HepG2 (cell line): ENCODE data around the gene USP10. TPM values are rescaled to one million over a fixed set of nuclear protein-coding genes. Genes with fewer than 3 reads are reported as not detected.

Source experiments
- ATAC-seq: fragments of 200-7000 bp; cut with Tn5 transposase; 3 replicates; pipeline ENCODE4 v1.9.1; 2020; ENCODE audit warnings: mild to moderate bottlenecking, moderate library complexity
- BruUV-seq: library from RNA; stranded (reverse); fragments of 400-500 nt; replicated peaks from 2 replicates; lab custom pipeline; 2021; lab: Mats Ljungman, UMichigan
- CTCF ChIA-PET: fragments of 300-600 bp; formaldehyde crosslinking; extraction: SDS; loops from one replicate; lab custom pipeline; 2021; ENCODE audit warnings: low total read pairs, inconsistent platforms, low intra/inter-chr PET ratio; lab: Yijun Ruan, JAX
- POLR2A ChIA-PET: fragments of 350-600 bp; sonication (Branson Sonifier 250); formaldehyde crosslinking; loops from one replicate; lab custom pipeline; 2020; ENCODE audit warnings: antibody characterized with exemption, inconsistent platforms; lab: Yijun Ruan, JAX
- DNase-seq: peaks from one replicate; pipeline ENCODE4 v3.0.0-alpha.2; 2015; ENCODE audit warnings: low spot score
- FAIRE-seq: peaks from 3 replicates; lab custom pipeline; 2011; peaks lifted over from hg19 to GRCh38; lab: Jason Lieb, UNC
- H2AFZ ChIP-seq: one replicate; pipeline ENCODE4 v1.6.1; 2011; ENCODE audit warnings: low read length, inconsistent platforms
- H3K27ac ChIP-seq: fragments of 300-600 bp; 3 replicates; pipeline ENCODE4 v1.8.0; 2011; ENCODE audit warnings: mixed run types, mild to moderate bottlenecking, mixed read lengths, low read length, inconsistent platforms; ENCODE audit not compliant: insufficient read depth; ENCODE audit errors: extremely low read length
- H3K27me3 ChIP-seq, 2 experiments: fragments of 200-600 bp in 1 of 2; 2 replicates in 1 of 2; 3 replicates in 1 of 2; pipeline versions ENCODE4 v1.6.0 to v1.8.0; 2011; ENCODE audit warnings: low read length in 2 of 2, mild to moderate bottlenecking in 2 of 2, moderate library complexity in 2 of 2, inconsistent platforms in 1 of 2; ENCODE audit not compliant: insufficient read depth in 2 of 2, control insufficient read depth in 1 of 2
- H3K36me3 ChIP-seq, 2 experiments: fragments of 200-600 bp in 1 of 2; replicated peaks in 1 of 2; 2 replicates in 1 of 2; 3 replicates in 1 of 2; pipeline versions ENCODE4 v1.5.1 to v1.8.0; 2011; ENCODE audit warnings: low read length in 2 of 2, inconsistent platforms in 1 of 2; ENCODE audit not compliant: insufficient read depth in 2 of 2, control insufficient read depth in 1 of 2
- H3K4me1 ChIP-seq: 2 replicates; pipeline ENCODE4 v1.5.1; 2012; ENCODE audit warnings: low read length, inconsistent platforms; ENCODE audit not compliant: insufficient read depth
- H3K4me2 ChIP-seq: 2 replicates; pipeline ENCODE4 v1.6.0; 2011; ENCODE audit warnings: low read depth, low read length, inconsistent platforms
- H3K4me3 ChIP-seq, 3 experiments: fragments of 200-600 bp in 1 of 3; sonication (generic), shearing (Covaris generic) in 1 of 3; replicated peaks in 1 of 3; 2 replicates each; pipeline ENCODE4 v1.5.1; 2011 to 2016; ENCODE audit warnings: low read length in 3 of 3, inconsistent platforms in 2 of 3, low read depth in 2 of 3, mild to moderate bottlenecking in 2 of 3, control low read depth in 1 of 3, mixed read lengths in 1 of 3; ENCODE audit not compliant: insufficient read depth in 1 of 3
- H3K79me2 ChIP-seq: one replicate; pipeline ENCODE4 v1.6.1; 2011; ENCODE audit warnings: low read length, inconsistent platforms; ENCODE audit not compliant: insufficient read depth
- H3K9ac ChIP-seq: 2 replicates; pipeline ENCODE4 v1.6.0; 2011; ENCODE audit warnings: mild to moderate bottlenecking, low read depth, low read length, inconsistent platforms; ENCODE audit not compliant: insufficient read depth
- H3K9me3 ChIP-seq: 2 replicates; pipeline ENCODE4 v1.5.1; 2012; ENCODE audit warnings: mild to moderate bottlenecking, low read length
- H4K20me1 ChIP-seq: 2 replicates; pipeline ENCODE4 v1.6.0; 2011; ENCODE audit warnings: inconsistent platforms, mild to moderate bottlenecking, low read length, moderate library complexity; ENCODE audit not compliant: insufficient read depth
- CEBPB ChIP-seq: IDR thresholded peaks from 2 replicates; pipeline ENCODE4 v1.6.1; 2011; ENCODE audit warnings: low read depth, low read length, improper control_type of control experiment, borderline replicate concordance
- FOSL2 ChIP-seq: sonication (generic); formaldehyde crosslinking; IDR thresholded peaks from 2 replicates; pipeline ENCODE4 v1.4.0; 2020; ENCODE audit warnings: missing genetic modification reagents
- GATAD2A ChIP-seq: IDR thresholded peaks from 2 replicates; pipeline ENCODE4 v1.6.1; 2016
- KDM2A ChIP-seq: sonication (generic); formaldehyde crosslinking; IDR thresholded peaks from 2 replicates; pipeline ENCODE4 v1.4.0; 2020; ENCODE audit warnings: low read depth, missing genetic modification reagents, borderline replicate concordance
- MYC ChIP-seq: sonication (generic); formaldehyde crosslinking; IDR thresholded peaks from 2 replicates; pipeline ENCODE4 v1.9.0; 2021; ENCODE audit warnings: missing genetic modification reagents, borderline replicate concordance
- TBX3 ChIP-seq: fragments of 450-650 bp; IDR thresholded peaks from 2 replicates; pipeline ENCODE4 v1.6.1; 2017; ENCODE audit warnings: antibody characterized with exemption, mild to moderate bottlenecking, inconsistent platforms, borderline replicate concordance
- ZNF607 ChIP-seq: sonication (generic); formaldehyde crosslinking; IDR thresholded peaks from 2 replicates; pipeline ENCODE4 v1.5.1; 2020; ENCODE audit warnings: missing genetic modification reagents, mild to moderate bottlenecking, borderline replicate concordance
- ZNF737 ChIP-seq: sonication (generic); formaldehyde crosslinking; IDR thresholded peaks from 2 replicates; pipeline ENCODE4 v1.5.0; 2020; ENCODE audit warnings: missing genetic modification reagents, mild to moderate bottlenecking, borderline replicate concordance
- ZNF776 ChIP-seq: sonication (generic); formaldehyde crosslinking; IDR thresholded peaks from 2 replicates; pipeline ENCODE4 v1.4.0; 2020; ENCODE audit warnings: mild to moderate bottlenecking, missing genetic modification reagents
- WGBS: methylation state at CpG from one replicate; pipeline ENCODE4 v1.1.6; 2017; ENCODE audit warnings: low lambda C conversion rate; 5-methylcytosine and 5-hydroxymethylcytosine counted together
- in situ Hi-C: cut with HindIII; loops from 2 replicates; pipeline ENCODE4 v1.10.0; 2017; ENCODE audit warnings: low pct_unique_long_range_greater_than_20kb; ENCODE audit not compliant: extremely low pct_ligation_motif_present
- intact Hi-C: fragments of 100-400 bp; cut with micrococcal nuclease; formaldehyde crosslinking; loops from one replicate; pipeline ENCODE4 v1.10.0; 2022; ENCODE audit not compliant: unreplicated experiment
- polyA plus RNA-seq, 8 experiments: library from polyadenylated mRNA; depleted of rRNA in 3 of 8; stranded (reverse) in 7 of 8; unstranded in 1 of 8; fragments of >200 nt; fragmentation: Illumina TruSeq in 4 of 8; extraction: Trizol in 4 of 8; gene quantifications; 2 replicates each; pipeline versions ENCODE4 v1.2.1 to v1.2.3, GENCODE V29; 2011 to 2016; ENCODE audit warnings: low read depth in 4 of 8, missing spikeins in 1 of 8, mixed read lengths in 1 of 8; ENCODE audit not compliant: insufficient read depth in 1 of 8
- total RNA-seq, 5 experiments: library from RNA; depleted of rRNA; stranded (reverse); fragments of >200 nt; fragmentation: Illumina TruSeq; extraction: Trizol; gene quantifications; 2 replicates each; pipeline ENCODE4 v1.2.3, GENCODE V29; 2016; ENCODE audit warnings: low read depth in 1 of 5
- TF ChIP-seq, protein P1 (sequence below), 2 experiments: fragments of 450-650 bp in 1 of 2; sonication (generic) in 1 of 2; formaldehyde crosslinking; IDR thresholded peaks; 2 replicates each; pipeline versions ENCODE4 v1.5.0 to v1.8.0; 2020 to 2022; ENCODE audit warnings: mild to moderate bottlenecking in 1 of 2, missing genetic modification reagents in 1 of 2
- TF ChIP-seq, protein P2 (sequence below): sonication (generic); formaldehyde crosslinking; IDR thresholded peaks from 2 replicates; pipeline ENCODE4 v1.5.0; 2020; ENCODE audit warnings: mild to moderate bottlenecking, missing genetic modification reagents, borderline replicate concordance

Gene USP10
- total and polyA plus RNA-seq, 2 of the 13 experiments (the other 11 are each of a cell fraction or from before 2014, with no cell fraction given): 79.1 to 122 TPM

DNA sequence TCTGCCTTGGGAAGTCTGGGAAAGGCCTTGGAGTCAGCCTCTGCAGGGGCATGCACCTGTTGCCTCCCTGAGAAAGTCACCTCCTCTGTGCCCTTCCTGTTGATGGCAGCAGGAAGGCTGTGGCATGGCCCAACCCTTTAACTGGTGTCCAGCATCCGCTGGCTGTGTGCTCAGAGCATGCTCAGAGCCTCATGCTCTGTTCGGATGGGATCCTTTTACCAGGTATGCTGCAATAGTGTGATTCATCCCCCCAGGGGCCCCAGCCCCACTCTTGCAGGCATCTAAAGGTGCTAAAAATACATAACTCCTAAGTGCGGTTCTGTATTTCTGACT is 26.6 kb upstream of the USP10 start:
- Histone ChIP-seq H4K20me1 (no peaks in the 10 kb centered on the region), H3K4me1 (peaks cover 40% of the 10 kb centered on the region), H3K4me2 (no peak overlapping the region; the same call in 1 of the 2 replicates), H3K27me3 (0 out of 5 replicates have a peak, but pooled peaks cover 0 to 21% of the 10 kb centered on the region in 2 experiments), H3K4me3 (no peak overlapping the region), H2AFZ (no peak overlapping the region), H3K9me3 (no peaks in the 10 kb centered on the region), H3K36me3 (no peaks in the 10 kb centered on the region), H3K79me2 (no peaks in the 10 kb centered on the region), H3K27ac (no peak overlapping the region), H3K9ac (no peak overlapping the region)
- intact Hi-C loops: loop anchor here (2.0 kb wide), 1 partner anchor 28 kb away; no protein-coding TSS in a partner anchor
- FAIRE-seq (no peak), ATAC-seq (peak; percentile 12), DNase-seq (no peak)
- in situ Hi-C loops: loop anchor here (5.0 kb wide), 1 partner anchor 54 kb away; no protein-coding TSS in a partner anchor
- CTCF ChIA-PET: interaction anchor here (2.9 to 3.3 kb wide), 2 partner anchors 52 to 65 kb away, joined by 34 to 69 read pairs; no protein-coding TSS in a partner anchor
- WGBS: 12% methylated on average over 3 of the region's 3 CpGs
- POLR2A ChIA-PET: no interaction called here
- BruUV-seq: no TSS peak
- TF ChIP-seq, protein P1, sequence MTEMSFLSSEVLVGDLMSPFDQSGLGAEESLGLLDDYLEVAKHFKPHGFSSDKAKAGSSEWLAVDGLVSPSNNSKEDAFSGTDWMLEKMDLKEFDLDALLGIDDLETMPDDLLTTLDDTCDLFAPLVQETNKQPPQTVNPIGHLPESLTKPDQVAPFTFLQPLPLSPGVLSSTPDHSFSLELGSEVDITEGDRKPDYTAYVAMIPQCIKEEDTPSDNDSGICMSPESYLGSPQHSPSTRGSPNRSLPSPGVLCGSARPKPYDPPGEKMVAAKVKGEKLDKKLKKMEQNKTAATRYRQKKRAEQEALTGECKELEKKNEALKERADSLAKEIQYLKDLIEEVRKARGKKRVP (CRISPR knock-in tag; IDR thresholded peaks at IDR 0.05): peak in 1 of 2 experiments; percentile 27; a peak in 1 of 4 replicates
- TF ChIP-seq KDM2A (CRISPR knock-in tag): no peak
- no peak for TF ChIP-seq ZNF737 (CRISPR knock-in tag)
- TF ChIP-seq, protein P2, sequence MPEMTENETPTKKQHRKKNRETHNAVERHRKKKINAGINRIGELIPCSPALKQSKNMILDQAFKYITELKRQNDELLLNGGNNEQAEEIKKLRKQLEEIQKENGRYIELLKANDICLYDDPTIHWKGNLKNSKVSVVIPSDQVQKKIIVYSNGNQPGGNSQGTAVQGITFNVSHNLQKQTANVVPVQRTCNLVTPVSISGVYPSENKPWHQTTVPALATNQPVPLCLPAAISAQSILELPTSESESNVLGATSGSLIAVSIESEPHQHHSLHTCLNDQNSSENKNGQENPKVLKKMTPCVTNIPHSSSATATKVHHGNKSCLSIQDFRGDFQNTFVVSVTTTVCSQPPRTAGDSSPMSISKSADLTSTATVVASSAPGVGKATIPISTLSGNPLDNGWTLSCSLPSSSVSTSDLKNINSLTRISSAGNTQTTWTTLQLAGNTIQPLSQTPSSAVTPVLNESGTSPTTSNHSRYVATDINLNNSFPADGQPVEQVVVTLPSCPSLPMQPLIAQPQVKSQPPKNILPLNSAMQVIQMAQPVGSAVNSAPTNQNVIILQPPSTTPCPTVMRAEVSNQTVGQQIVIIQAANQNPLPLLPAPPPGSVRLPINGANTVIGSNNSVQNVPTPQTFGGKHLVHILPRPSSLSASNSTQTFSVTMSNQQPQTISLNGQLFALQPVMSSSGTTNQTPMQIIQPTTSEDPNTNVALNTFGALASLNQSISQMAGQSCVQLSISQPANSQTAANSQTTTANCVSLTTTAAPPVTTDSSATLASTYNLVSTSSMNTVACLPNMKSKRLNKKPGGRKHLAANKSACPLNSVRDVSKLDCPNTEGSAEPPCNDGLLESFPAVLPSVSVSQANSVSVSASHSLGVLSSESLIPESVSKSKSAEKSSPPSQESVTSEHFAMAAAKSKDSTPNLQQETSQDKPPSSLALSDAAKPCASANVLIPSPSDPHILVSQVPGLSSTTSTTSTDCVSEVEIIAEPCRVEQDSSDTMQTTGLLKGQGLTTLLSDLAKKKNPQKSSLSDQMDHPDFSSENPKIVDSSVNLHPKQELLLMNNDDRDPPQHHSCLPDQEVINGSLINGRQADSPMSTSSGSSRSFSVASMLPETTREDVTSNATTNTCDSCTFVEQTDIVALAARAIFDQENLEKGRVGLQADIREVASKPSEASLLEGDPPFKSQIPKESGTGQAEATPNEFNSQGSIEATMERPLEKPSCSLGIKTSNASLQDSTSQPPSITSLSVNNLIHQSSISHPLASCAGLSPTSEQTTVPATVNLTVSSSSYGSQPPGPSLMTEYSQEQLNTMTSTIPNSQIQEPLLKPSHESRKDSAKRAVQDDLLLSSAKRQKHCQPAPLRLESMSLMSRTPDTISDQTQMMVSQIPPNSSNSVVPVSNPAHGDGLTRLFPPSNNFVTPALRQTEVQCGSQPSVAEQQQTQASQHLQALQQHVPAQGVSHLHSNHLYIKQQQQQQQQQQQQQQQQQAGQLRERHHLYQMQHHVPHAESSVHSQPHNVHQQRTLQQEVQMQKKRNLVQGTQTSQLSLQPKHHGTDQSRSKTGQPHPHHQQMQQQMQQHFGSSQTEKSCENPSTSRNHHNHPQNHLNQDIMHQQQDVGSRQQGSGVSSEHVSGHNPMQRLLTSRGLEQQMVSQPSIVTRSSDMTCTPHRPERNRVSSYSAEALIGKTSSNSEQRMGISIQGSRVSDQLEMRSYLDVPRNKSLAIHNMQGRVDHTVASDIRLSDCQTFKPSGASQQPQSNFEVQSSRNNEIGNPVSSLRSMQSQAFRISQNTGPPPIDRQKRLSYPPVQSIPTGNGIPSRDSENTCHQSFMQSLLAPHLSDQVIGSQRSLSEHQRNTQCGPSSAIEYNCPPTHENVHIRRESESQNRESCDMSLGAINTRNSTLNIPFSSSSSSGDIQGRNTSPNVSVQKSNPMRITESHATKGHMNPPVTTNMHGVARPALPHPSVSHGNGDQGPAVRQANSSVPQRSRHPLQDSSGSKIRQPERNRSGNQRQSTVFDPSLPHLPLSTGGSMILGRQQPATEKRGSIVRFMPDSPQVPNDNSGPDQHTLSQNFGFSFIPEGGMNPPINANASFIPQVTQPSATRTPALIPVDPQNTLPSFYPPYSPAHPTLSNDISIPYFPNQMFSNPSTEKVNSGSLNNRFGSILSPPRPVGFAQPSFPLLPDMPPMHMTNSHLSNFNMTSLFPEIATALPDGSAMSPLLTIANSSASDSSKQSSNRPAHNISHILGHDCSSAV: no peak
- 0 out of 2 replicates have a peak, but pooled peaks have one; percentile 5 for TF ChIP-seq ZNF607 (CRISPR knock-in tag)
- TF ChIP-seq ZNF776 (CRISPR knock-in tag): 0 out of 2 replicates have a peak, but pooled peaks have one; percentile 32
- TF ChIP-seq MYC: no peak
- peak; percentile 26; the same call in 1 of the 2 replicates for TF ChIP-seq GATAD2A (CRISPR knock-in tag)
- peak; percentile 93 for TF ChIP-seq FOSL2 (CRISPR knock-in tag)
- TF ChIP-seq TBX3: peak; percentile 43; the same call in 1 of the 2 replicates
- TF ChIP-seq CEBPB: peak; percentile 76; the same call in 1 of the 2 replicates
